H1 (cell line): ENCODE measurements around the gene PLB1.

Source experiments
- SP1 ChIP-seq: IDR thresholded peaks from 2 replicates; pipeline ENCODE4 v1.6.1; 2011; ENCODE audit warnings: low read depth, low read length
- TF ChIP-seq, protein P1 (sequence below), 3 experiments: IDR thresholded peaks; 1 replicate in 2 of 3; 2 replicates in 1 of 3; pipeline versions ENCODE4 v1.5.1 to v1.6.1; 2011; ENCODE audit warnings: low read length in 3 of 3, mild to moderate bottlenecking in 3 of 3, inconsistent platforms in 2 of 3, low read depth in 1 of 3, moderate library complexity in 1 of 3; ENCODE audit not compliant: insufficient read depth in 1 of 3; ENCODE audit errors: control extremely low read depth in 1 of 3
- TF ChIP-seq, protein P2 (sequence below): IDR thresholded peaks from 2 replicates; pipeline ENCODE4 v1.6.1; 2012; ENCODE audit warnings: low read length, inconsistent platforms

DNA sequence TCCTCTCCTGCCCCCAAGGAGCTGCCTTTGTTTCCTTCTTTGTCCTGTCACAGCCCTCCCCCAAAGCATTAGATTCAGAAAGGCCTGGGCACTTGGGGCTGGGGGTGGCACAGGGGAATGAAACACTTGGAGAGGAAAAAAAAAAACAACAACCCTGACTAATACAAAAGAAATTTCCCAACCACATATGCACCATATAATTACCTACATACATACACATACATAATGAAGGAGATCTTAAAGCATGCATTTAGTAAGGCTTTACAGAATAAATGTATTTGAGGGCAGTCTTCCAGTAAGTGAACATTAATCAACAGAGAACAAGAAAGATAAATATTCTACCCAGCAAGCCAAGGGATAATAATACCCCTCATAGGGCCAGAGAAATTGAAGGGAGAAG is 185.7 kb downstream of the PLB1 start:
- TF ChIP-seq, protein P1, sequence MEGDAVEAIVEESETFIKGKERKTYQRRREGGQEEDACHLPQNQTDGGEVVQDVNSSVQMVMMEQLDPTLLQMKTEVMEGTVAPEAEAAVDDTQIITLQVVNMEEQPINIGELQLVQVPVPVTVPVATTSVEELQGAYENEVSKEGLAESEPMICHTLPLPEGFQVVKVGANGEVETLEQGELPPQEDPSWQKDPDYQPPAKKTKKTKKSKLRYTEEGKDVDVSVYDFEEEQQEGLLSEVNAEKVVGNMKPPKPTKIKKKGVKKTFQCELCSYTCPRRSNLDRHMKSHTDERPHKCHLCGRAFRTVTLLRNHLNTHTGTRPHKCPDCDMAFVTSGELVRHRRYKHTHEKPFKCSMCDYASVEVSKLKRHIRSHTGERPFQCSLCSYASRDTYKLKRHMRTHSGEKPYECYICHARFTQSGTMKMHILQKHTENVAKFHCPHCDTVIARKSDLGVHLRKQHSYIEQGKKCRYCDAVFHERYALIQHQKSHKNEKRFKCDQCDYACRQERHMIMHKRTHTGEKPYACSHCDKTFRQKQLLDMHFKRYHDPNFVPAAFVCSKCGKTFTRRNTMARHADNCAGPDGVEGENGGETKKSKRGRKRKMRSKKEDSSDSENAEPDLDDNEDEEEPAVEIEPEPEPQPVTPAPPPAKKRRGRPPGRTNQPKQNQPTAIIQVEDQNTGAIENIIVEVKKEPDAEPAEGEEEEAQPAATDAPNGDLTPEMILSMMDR (IDR thresholded peaks at IDR 0.05; ENCODE audit: control extremely low read depth in 1 of 3, insufficient read depth in 1 of 3, low read depth in 1 of 3, low read length in 3 of 3) = no peak
- TF ChIP-seq, protein P2, sequence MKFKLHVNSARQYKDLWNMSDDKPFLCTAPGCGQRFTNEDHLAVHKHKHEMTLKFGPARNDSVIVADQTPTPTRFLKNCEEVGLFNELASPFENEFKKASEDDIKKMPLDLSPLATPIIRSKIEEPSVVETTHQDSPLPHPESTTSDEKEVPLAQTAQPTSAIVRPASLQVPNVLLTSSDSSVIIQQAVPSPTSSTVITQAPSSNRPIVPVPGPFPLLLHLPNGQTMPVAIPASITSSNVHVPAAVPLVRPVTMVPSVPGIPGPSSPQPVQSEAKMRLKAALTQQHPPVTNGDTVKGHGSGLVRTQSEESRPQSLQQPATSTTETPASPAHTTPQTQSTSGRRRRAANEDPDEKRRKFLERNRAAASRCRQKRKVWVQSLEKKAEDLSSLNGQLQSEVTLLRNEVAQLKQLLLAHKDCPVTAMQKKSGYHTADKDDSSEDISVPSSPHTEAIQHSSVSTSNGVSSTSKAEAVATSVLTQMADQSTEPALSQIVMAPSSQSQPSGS = no peak
- TF ChIP-seq SP1 = no peak
